22Rv1 (cell line): ENCODE results near the gene CYP2W1.

Source experiments
- H3K27ac ChIP-seq: fragments of 450-650 bp; 2 replicates; pipeline ENCODE4 v1.5.1; 2017
- ZFX ChIP-seq: fragments of 450-650 bp; IDR thresholded peaks from 2 replicates; pipeline ENCODE4 v1.6.1; 2017; ENCODE audit warnings: antibody characterized with exemption, borderline replicate concordance
- TF ChIP-seq, protein P1 (sequence below): fragments of 450-650 bp; IDR thresholded peaks from 2 replicates; pipeline ENCODE4 v1.5.1; 2017; ENCODE audit warnings: mild to moderate bottlenecking

CYP2W1 gene

GRCh38 chr7:966291-967069, 16.5 kb upstream of the CYP2W1 start:
- TF ChIP-seq ZFX, result no peak
- TF ChIP-seq, protein P1, sequence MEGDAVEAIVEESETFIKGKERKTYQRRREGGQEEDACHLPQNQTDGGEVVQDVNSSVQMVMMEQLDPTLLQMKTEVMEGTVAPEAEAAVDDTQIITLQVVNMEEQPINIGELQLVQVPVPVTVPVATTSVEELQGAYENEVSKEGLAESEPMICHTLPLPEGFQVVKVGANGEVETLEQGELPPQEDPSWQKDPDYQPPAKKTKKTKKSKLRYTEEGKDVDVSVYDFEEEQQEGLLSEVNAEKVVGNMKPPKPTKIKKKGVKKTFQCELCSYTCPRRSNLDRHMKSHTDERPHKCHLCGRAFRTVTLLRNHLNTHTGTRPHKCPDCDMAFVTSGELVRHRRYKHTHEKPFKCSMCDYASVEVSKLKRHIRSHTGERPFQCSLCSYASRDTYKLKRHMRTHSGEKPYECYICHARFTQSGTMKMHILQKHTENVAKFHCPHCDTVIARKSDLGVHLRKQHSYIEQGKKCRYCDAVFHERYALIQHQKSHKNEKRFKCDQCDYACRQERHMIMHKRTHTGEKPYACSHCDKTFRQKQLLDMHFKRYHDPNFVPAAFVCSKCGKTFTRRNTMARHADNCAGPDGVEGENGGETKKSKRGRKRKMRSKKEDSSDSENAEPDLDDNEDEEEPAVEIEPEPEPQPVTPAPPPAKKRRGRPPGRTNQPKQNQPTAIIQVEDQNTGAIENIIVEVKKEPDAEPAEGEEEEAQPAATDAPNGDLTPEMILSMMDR, result no peak
- H3K27ac ChIP-seq, result no peak overlapping the region

DNA sequence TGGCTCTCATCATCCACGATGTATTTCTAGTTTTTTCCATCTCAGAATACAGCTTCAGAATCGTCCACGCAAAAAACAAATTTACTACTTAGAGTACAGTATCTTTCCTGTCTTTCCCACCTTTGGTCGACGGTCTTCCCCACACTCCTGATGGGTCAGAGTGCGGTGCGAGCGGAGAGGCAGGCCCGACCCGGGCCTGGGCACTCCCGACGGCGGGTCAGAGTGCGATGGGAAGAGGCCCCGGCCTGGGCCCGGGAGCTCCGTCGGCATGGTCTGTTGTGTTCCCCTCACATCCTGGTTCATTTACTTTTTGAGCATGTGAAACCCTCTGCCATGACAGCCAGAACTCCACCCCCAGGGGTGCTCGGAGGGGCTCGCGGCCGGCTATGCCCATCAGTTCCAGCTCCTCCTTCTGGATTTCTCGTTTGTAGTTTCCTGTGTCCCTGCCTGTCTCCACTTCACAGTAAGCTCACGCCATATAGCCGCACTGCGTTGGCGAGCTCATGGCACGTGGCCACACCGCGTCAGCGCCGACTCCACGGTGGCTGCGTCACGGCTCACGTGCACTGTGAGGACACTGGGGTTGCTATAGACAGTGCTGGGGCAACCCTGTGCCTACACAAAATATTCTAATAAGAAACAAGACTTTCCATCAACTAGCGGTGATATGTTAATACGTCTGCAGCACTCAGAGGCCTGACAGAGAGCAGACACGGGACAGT, 15.5 kb upstream of the CYP2W1 start:
- TF ChIP-seq, protein P1, result no peak
- TF ChIP-seq ZFX, result no peak
- H3K27ac ChIP-seq, result no peak overlapping the region

GRCh38 chr7:968205-969105, 14.5 kb upstream of the CYP2W1 start:
- H3K27ac ChIP-seq, result no peak overlapping the region
- no peak for TF ChIP-seq ZFX
- TF ChIP-seq, protein P1, result no peak

- TF ChIP-seq, protein P1, result no peak
- TF ChIP-seq ZFX, result no peak
- no peak overlapping the region for H3K27ac ChIP-seq
Observed at GRCh38 chr7:969403-969802, 13.6 kb upstream of the CYP2W1 start.

GRCh38 chr7:970744-971143, 12.2 kb upstream of the CYP2W1 start:
- no peak for TF ChIP-seq ZFX
- TF ChIP-seq, protein P1, result no peak
- H3K27ac ChIP-seq, result no peak overlapping the region

DNA sequence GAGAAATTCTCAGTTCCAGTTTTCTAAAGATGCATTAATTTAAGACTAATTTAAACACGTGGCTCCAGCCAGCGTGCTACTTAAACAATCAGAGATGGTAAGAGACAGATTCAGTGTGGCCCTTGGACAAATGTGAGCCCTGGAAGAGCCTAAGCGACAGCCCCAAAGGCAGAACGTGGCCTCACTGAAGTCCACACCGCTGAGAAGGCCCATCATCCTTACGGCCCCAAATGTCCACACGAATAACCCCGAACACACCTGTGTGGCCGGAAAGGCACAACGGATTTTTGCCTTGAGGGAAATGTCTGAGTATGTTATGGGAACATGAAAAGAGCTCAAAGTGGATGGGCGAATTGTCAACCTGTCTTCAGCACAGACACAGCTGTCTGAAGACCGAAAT, 10.9 kb upstream of the CYP2W1 start:
- H3K27ac ChIP-seq, result no peak overlapping the region
- TF ChIP-seq, protein P1, result no peak
- no peak for TF ChIP-seq ZFX
